Measurements from ENCODE around the gene SARNP.

The SARNP gene

GRCh38 chr12:55718624-55719275 is 98.8 kb downstream of the SARNP start:
- H3K14ac ChIP-seq (ENCODE audit: low read length in 2 of 2) = no peak overlapping the region
- H3K4me2 ChIP-seq (ENCODE audit: low read length, poor library complexity, severe bottlenecking) = no peak overlapping the region
- H3K4ac ChIP-seq (ENCODE audit: low read depth in 1 of 2, low read length in 2 of 2) = no peak overlapping the region
- no peak overlapping the region for H3K18ac ChIP-seq (ENCODE audit: low read depth in 1 of 2, low read length in 2 of 2)
- DNase-seq = no peak
- H4K8ac ChIP-seq (ENCODE audit: low read length) = no peak overlapping the region
- H3K9me3 ChIP-seq (ENCODE audit: control insufficient read depth, low read length) = no peaks in the 10 kb centered on the region
- H3K23ac ChIP-seq (ENCODE audit: low read length in 2 of 2) = no peak overlapping the region
- no peaks in the 10 kb centered on the region for H3K27me3 ChIP-seq (ENCODE audit: control insufficient read depth in 1 of 2, insufficient read depth in 1 of 2, low read length in 2 of 2)
- no peak overlapping the region for H2AFZ ChIP-seq (ENCODE audit: low read depth, low read length)
- H3K36me3 ChIP-seq (ENCODE audit: control insufficient read depth in 1 of 2, insufficient read depth in 2 of 2, low read depth in 1 of 2, low read length in 2 of 2) = peaks cover 12 to 17% of the 10 kb centered on the region in 2 experiments
- H3K79me1 ChIP-seq (replicated peaks; ENCODE audit: low read length, poor library complexity, severe bottlenecking) = peaks cover 8% of the 10 kb centered on the region
- no peak overlapping the region for H3K27ac ChIP-seq (ENCODE audit: low read length, poor library complexity, severe bottlenecking)
- peak overlapping the region; percentile 46 for H2AK5ac ChIP-seq (ENCODE audit: low read length, severe bottlenecking)
- peak overlapping the region; percentile 41 for H2BK15ac ChIP-seq (ENCODE audit: low read depth, poor library complexity, severe bottlenecking)
- WGBS = 97% methylated on average over 2 of the region's 4 CpGs
- no peak overlapping the region for H2BK120ac ChIP-seq (ENCODE audit: low read depth, low read length)
- H3K9ac ChIP-seq (ENCODE audit: low read length) = peak overlapping the region; percentile 92
- H2BK5ac ChIP-seq (ENCODE audit: low read depth, low read length, poor library complexity, severe bottlenecking) = no peak overlapping the region
- H3K4me1 ChIP-seq (ENCODE audit: control insufficient read depth, insufficient read depth, low read depth, low read length) = peaks cover 47% of the 10 kb centered on the region
- peak overlapping the region in 1 of 2 experiments; percentile 78 for H3K4me3 ChIP-seq (ENCODE audit: insufficient read depth in 1 of 2, low read depth in 1 of 2, low read length in 2 of 2)
- no peak overlapping the region for H2BK12ac ChIP-seq (ENCODE audit: low read length in 2 of 2)
- H4K91ac ChIP-seq (ENCODE audit: low read length) = no peak overlapping the region

- H3K4ac ChIP-seq (ENCODE audit: low read depth in 1 of 2, low read length in 2 of 2) = no peak overlapping the region
- H2BK5ac ChIP-seq (ENCODE audit: low read depth, low read length, poor library complexity, severe bottlenecking) = no peak overlapping the region
- 67% methylated on average over 1 of the region's 4 CpGs for WGBS
- no peak overlapping the region for H3K23ac ChIP-seq (ENCODE audit: low read length in 2 of 2)
- H3K79me1 ChIP-seq (replicated peaks; ENCODE audit: low read length, poor library complexity, severe bottlenecking) = peaks cover 8% of the 10 kb centered on the region
- no peak overlapping the region for H3K14ac ChIP-seq (ENCODE audit: low read length in 2 of 2)
- H2BK12ac ChIP-seq (ENCODE audit: low read length in 2 of 2) = no peak overlapping the region
- H3K36me3 ChIP-seq (ENCODE audit: control insufficient read depth in 1 of 2, insufficient read depth in 2 of 2, low read depth in 1 of 2, low read length in 2 of 2) = peaks cover 4 to 12% of the 10 kb centered on the region in 2 experiments
- H2BK120ac ChIP-seq (ENCODE audit: low read depth, low read length) = no peak overlapping the region
- H3K27me3 ChIP-seq (ENCODE audit: control insufficient read depth in 1 of 2, insufficient read depth in 1 of 2, low read length in 2 of 2) = peaks cover 0 to 3% of the 10 kb centered on the region in 2 experiments
- no peak overlapping the region for H2BK15ac ChIP-seq (ENCODE audit: low read depth, poor library complexity, severe bottlenecking)
- H3K27ac ChIP-seq (ENCODE audit: low read length, poor library complexity, severe bottlenecking) = peak overlapping the region; percentile 31
- H2AFZ ChIP-seq (ENCODE audit: low read depth, low read length) = no peak overlapping the region
- H3K9me3 ChIP-seq (ENCODE audit: control insufficient read depth, low read length) = no peaks in the 10 kb centered on the region
- H3K4me3 ChIP-seq (ENCODE audit: insufficient read depth in 1 of 2, low read depth in 1 of 2, low read length in 2 of 2) = peak overlapping the region in 1 of 2 experiments; percentile 78
- no peak overlapping the region for H3K18ac ChIP-seq (ENCODE audit: low read depth in 1 of 2, low read length in 2 of 2)
- no peak for DNase-seq
- peak overlapping the region; percentile 92 for H3K9ac ChIP-seq (ENCODE audit: low read length)
- no peak overlapping the region for H4K8ac ChIP-seq (ENCODE audit: low read length)
- H3K4me2 ChIP-seq (ENCODE audit: low read length, poor library complexity, severe bottlenecking) = peak overlapping the region; percentile 8
- H3K4me1 ChIP-seq (ENCODE audit: control insufficient read depth, insufficient read depth, low read depth, low read length) = peaks cover 45% of the 10 kb centered on the region
- H4K91ac ChIP-seq (ENCODE audit: low read length) = no peak overlapping the region
- no peak overlapping the region for H2AK5ac ChIP-seq (ENCODE audit: low read length, severe bottlenecking)
Observed at GRCh38 chr12:55718015-55718414, 99.5 kb downstream of the SARNP start.

- Histone ChIP-seq H3K4me1 (ENCODE audit: control insufficient read depth, insufficient read depth, low read depth, low read length) (peaks cover 45% of the 10 kb centered on the region), H4K91ac (ENCODE audit: low read length) (no peak overlapping the region), H3K27me3 (ENCODE audit: control insufficient read depth in 1 of 2, insufficient read depth in 1 of 2, low read length in 2 of 2) (peaks cover 0 to 10% of the 10 kb centered on the region in 2 experiments), H2BK12ac (ENCODE audit: low read length in 2 of 2) (no peak overlapping the region), H2BK15ac (ENCODE audit: low read depth, poor library complexity, severe bottlenecking) (no peak overlapping the region), H2BK120ac (ENCODE audit: low read depth, low read length) (no peak overlapping the region), H2AFZ (ENCODE audit: low read depth, low read length) (peak overlapping the region; percentile 16), H3K23ac (ENCODE audit: low read length in 2 of 2) (no peak overlapping the region), H3K9ac (ENCODE audit: low read length) (peak overlapping the region; percentile 92), H2BK5ac (ENCODE audit: low read depth, low read length, poor library complexity, severe bottlenecking) (no peak overlapping the region), H3K4ac (ENCODE audit: low read depth in 1 of 2, low read length in 2 of 2) (peak overlapping the region in 1 of 2 experiments; percentile 30), H3K27ac (ENCODE audit: low read length, poor library complexity, severe bottlenecking) (peak overlapping the region; percentile 31), H3K4me3 (ENCODE audit: insufficient read depth in 1 of 2, low read depth in 1 of 2, low read length in 2 of 2) (peak overlapping the region; percentile 11 to 78), H3K9me3 (ENCODE audit: control insufficient read depth, low read length) (no peaks in the 10 kb centered on the region), H3K18ac (ENCODE audit: low read depth in 1 of 2, low read length in 2 of 2) (no peak overlapping the region), H3K36me3 (ENCODE audit: control insufficient read depth in 1 of 2, insufficient read depth in 2 of 2, low read depth in 1 of 2, low read length in 2 of 2) (peaks cover 0 to 9% of the 10 kb centered on the region in 2 experiments), H2AK5ac (ENCODE audit: low read length, severe bottlenecking) (peak overlapping the region; percentile 40), H3K79me1 (replicated peaks; ENCODE audit: low read length, poor library complexity, severe bottlenecking) (peaks cover 8% of the 10 kb centered on the region), H3K14ac (ENCODE audit: low read length in 2 of 2) (peak overlapping the region in 1 of 2 experiments; percentile 19), H4K8ac (ENCODE audit: low read length) (peak overlapping the region; percentile 45), H3K4me2 (ENCODE audit: low read length, poor library complexity, severe bottlenecking) (peak overlapping the region; percentile 85)
- WGBS = 33% methylated on average over 8 of the region's 8 CpGs
- peak; percentile 77 for DNase-seq
Observed at GRCh38 chr12:55717011-55718007, 100.2 kb downstream of the SARNP start.

GRCh38 chr12:55716582-55716957 is 101.0 kb downstream of the SARNP start:
- H3K27me3 ChIP-seq (ENCODE audit: control insufficient read depth in 1 of 2, insufficient read depth in 1 of 2, low read length in 2 of 2) = peaks cover 0 to 17% of the 10 kb centered on the region in 2 experiments
- no peak overlapping the region for H2BK5ac ChIP-seq (ENCODE audit: low read depth, low read length, poor library complexity, severe bottlenecking)
- 9% methylated on average over 9 of the region's 13 CpGs for WGBS
- H2AK5ac ChIP-seq (ENCODE audit: low read length, severe bottlenecking) = no peak overlapping the region
- H3K27ac ChIP-seq (ENCODE audit: low read length, poor library complexity, severe bottlenecking) = peak overlapping the region; percentile 59
- DNase-seq = no peak
- H3K79me1 ChIP-seq (replicated peaks; ENCODE audit: low read length, poor library complexity, severe bottlenecking) = peaks cover 8% of the 10 kb centered on the region
- H4K8ac ChIP-seq (ENCODE audit: low read length) = no peak overlapping the region
- no peak overlapping the region for H2BK15ac ChIP-seq (ENCODE audit: low read depth, poor library complexity, severe bottlenecking)
- H3K9me3 ChIP-seq (ENCODE audit: control insufficient read depth, low read length) = no peaks in the 10 kb centered on the region
- no peak overlapping the region for H3K14ac ChIP-seq (ENCODE audit: low read length in 2 of 2)
- H3K36me3 ChIP-seq (ENCODE audit: control insufficient read depth in 1 of 2, insufficient read depth in 2 of 2, low read depth in 1 of 2, low read length in 2 of 2) = peaks cover 0 to 7% of the 10 kb centered on the region in 2 experiments
- H4K91ac ChIP-seq (ENCODE audit: low read length) = no peak overlapping the region
- no peak overlapping the region for H3K23ac ChIP-seq (ENCODE audit: low read length in 2 of 2)
- peak overlapping the region in 1 of 2 experiments; percentile 45 for H3K18ac ChIP-seq (ENCODE audit: low read depth in 1 of 2, low read length in 2 of 2)
- H2BK12ac ChIP-seq (ENCODE audit: low read length in 2 of 2) = no peak overlapping the region
- H3K4me3 ChIP-seq (ENCODE audit: insufficient read depth in 1 of 2, low read depth in 1 of 2, low read length in 2 of 2) = peak overlapping the region; percentile 67 to 78
- peak overlapping the region; percentile 92 for H3K9ac ChIP-seq (ENCODE audit: low read length)
- peak overlapping the region; percentile 83 for H2AFZ ChIP-seq (ENCODE audit: low read depth, low read length)
- no peak overlapping the region for H2BK120ac ChIP-seq (ENCODE audit: low read depth, low read length)
- H3K4me2 ChIP-seq (ENCODE audit: low read length, poor library complexity, severe bottlenecking) = peak overlapping the region; percentile 85
- H3K4me1 ChIP-seq (ENCODE audit: control insufficient read depth, insufficient read depth, low read depth, low read length) = peaks cover 43% of the 10 kb centered on the region
- peak overlapping the region in 1 of 2 experiments; percentile 30 for H3K4ac ChIP-seq (ENCODE audit: low read depth in 1 of 2, low read length in 2 of 2)

Data from mesenchymal stem cell (in vitro differentiated cells and primary cell).